ENCODE measurements around the gene ACO2.
A peak's percentile ranks its signal among the peaks of the same experiment; 100 is the strongest.

ACO2 gene

DNA sequence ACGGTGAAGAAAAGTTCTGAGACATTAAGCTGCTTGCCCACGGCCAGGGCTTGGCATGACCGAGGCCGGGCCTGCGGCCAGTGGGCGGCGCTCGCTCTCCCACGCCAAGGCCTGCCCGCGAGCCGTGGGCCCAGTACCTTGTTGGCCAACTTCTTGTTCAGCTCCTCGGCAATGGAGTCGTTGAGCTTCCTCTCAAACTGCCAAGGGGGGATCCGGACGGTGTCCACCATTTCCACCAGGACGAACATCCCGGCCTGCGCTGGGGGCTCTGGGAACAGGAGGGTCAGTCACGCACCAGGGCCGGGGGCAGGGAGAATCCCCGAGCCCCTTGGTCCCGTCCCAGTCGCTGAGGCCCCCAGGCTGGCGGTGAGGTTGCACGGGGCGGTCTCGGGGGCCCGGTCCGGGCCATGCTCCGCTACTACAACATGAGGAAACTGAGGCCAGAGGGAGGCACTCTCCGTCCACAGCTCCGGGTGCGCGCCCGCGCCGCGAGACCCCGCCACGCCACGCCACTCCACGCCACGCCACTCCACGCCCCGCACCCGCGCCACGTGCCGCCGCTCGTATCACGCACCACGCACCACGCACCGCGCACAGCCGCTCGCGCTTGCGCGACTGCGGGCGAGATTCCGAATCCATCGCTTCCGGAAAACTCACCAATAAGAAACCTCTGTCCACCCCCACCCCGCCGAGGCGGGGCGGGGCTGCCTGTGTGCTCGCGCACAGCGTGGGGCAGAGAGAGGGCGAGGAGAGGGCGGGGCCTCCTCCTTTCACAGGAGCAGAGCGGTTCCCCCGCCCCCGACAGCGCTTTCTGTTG is 75.1 kb downstream of the ACO2 start, which contains the start of gene POLR3H (continued):
- TF ChIP-seq, protein P1, sequence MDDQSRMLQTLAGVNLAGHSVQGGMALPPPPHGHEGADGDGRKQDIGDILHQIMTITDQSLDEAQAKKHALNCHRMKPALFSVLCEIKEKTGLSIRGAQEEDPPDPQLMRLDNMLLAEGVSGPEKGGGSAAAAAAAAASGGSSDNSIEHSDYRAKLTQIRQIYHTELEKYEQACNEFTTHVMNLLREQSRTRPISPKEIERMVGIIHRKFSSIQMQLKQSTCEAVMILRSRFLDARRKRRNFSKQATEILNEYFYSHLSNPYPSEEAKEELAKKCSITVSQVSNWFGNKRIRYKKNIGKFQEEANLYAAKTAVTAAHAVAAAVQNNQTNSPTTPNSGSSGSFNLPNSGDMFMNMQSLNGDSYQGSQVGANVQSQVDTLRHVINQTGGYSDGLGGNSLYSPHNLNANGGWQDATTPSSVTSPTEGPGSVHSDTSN (CRISPR knock-in tag; IDR thresholded peaks at IDR 0.05), result no peak
- TF ChIP-seq, protein P2, sequence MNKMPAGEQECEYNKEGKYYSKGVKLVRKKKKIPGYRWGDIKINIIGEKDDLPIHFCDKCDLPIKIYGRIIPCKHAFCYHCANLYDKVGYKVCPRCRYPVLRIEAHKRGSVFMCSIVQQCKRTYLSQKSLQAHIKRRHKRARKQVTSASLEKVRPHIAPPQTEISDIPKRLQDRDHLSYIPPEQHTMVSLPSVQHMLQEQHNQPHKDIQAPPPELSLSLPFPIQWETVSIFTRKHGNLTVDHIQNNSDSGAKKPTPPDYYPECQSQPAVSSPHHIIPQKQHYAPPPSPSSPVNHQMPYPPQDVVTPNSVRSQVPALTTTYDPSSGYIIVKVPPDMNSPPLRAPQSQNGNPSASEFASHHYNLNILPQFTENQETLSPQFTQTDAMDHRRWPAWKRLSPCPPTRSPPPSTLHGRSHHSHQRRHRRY (tag by site-specific recombination; IDR thresholded peaks at IDR 0.05), result no peak
- peak; percentile 60 for TF ChIP-seq ZNF76 (tag by site-specific recombination; IDR thresholded peaks at IDR 0.05; ENCODE audit: borderline replicate concordance, low read depth)
- TF ChIP-seq, protein P3, sequence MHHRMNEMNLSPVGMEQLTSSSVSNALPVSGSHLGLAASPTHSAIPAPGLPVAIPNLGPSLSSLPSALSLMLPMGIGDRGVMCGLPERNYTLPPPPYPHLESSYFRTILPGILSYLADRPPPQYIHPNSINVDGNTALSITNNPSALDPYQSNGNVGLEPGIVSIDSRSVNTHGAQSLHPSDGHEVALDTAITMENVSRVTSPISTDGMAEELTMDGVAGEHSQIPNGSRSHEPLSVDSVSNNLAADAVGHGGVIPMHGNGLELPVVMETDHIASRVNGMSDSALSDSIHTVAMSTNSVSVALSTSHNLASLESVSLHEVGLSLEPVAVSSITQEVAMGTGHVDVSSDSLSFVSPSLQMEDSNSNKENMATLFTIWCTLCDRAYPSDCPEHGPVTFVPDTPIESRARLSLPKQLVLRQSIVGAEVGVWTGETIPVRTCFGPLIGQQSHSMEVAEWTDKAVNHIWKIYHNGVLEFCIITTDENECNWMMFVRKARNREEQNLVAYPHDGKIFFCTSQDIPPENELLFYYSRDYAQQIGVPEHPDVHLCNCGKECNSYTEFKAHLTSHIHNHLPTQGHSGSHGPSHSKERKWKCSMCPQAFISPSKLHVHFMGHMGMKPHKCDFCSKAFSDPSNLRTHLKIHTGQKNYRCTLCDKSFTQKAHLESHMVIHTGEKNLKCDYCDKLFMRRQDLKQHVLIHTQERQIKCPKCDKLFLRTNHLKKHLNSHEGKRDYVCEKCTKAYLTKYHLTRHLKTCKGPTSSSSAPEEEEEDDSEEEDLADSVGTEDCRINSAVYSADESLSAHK (tag by site-specific recombination; IDR thresholded peaks at IDR 0.05), result no peak
- peak; percentile 95 for TF ChIP-seq SP2 (tag by site-specific recombination; IDR thresholded peaks at IDR 0.05)
- peak; percentile 76 for TF ChIP-seq ZNF335 (tag by site-specific recombination; conservative IDR thresholded peaks at IDR 0.05)
- peak; percentile 84; the same call in 1 of the 2 replicates for TF ChIP-seq ZNF785 (tag by site-specific recombination; IDR thresholded peaks at IDR 0.05)
- TF ChIP-seq, protein P4, sequence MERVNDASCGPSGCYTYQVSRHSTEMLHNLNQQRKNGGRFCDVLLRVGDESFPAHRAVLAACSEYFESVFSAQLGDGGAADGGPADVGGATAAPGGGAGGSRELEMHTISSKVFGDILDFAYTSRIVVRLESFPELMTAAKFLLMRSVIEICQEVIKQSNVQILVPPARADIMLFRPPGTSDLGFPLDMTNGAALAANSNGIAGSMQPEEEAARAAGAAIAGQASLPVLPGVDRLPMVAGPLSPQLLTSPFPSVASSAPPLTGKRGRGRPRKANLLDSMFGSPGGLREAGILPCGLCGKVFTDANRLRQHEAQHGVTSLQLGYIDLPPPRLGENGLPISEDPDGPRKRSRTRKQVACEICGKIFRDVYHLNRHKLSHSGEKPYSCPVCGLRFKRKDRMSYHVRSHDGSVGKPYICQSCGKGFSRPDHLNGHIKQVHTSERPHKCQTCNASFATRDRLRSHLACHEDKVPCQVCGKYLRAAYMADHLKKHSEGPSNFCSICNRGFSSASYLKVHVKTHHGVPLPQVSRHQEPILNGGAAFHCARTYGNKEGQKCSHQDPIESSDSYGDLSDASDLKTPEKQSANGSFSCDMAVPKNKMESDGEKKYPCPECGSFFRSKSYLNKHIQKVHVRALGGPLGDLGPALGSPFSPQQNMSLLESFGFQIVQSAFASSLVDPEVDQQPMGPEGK (tag by site-specific recombination; IDR thresholded peaks at IDR 0.05), result peak; percentile 87
- peak; percentile 31; the same call in 1 of the 2 replicates for TF ChIP-seq KLF16 (tag by site-specific recombination; IDR thresholded peaks at IDR 0.05)
- peak; percentile 80 for TF ChIP-seq KLF9 (tag by site-specific recombination; IDR thresholded peaks at IDR 0.05; ENCODE audit: low read depth)
- peak; percentile 89; the same call in 1 of the 2 replicates for TF ChIP-seq ZBTB1 (tag by site-specific recombination; IDR thresholded peaks at IDR 0.05)
- peak; percentile 88 for TF ChIP-seq CTCF (tag by site-specific recombination; IDR thresholded peaks at IDR 0.05)
- peak; percentile 63 for TF ChIP-seq ZSCAN30 (tag by site-specific recombination; IDR thresholded peaks at IDR 0.05)
- TF ChIP-seq ZNF692 (tag by site-specific recombination; IDR thresholded peaks at IDR 0.05), result peak; percentile 95
- TF ChIP-seq MZF1 (tag by site-specific recombination; IDR thresholded peaks at IDR 0.05; ENCODE audit: borderline replicate concordance), result 0 out of 2 replicates have a peak, but pooled peaks have one; percentile 42
- no peak for TF ChIP-seq ZNF670 (tag by site-specific recombination; IDR thresholded peaks at IDR 0.05; ENCODE audit: low read depth)
- 0 out of 2 replicates have a peak, but pooled peaks have one; percentile 58 for TF ChIP-seq ZSCAN16 (tag by site-specific recombination; IDR thresholded peaks at IDR 0.05)
- TF ChIP-seq ZNF214 (tag by site-specific recombination; IDR thresholded peaks at IDR 0.05; ENCODE audit: borderline replicate concordance), result no peak
- peak; percentile 76; the same call in 1 of the 2 replicates for TF ChIP-seq ZNF501 (tag by site-specific recombination; IDR thresholded peaks at IDR 0.05)
- no peak for TF ChIP-seq ZNF292 (tag by site-specific recombination; IDR thresholded peaks at IDR 0.05; ENCODE audit: borderline replicate concordance, low read depth)
- TF ChIP-seq ZNF549 (tag by site-specific recombination; IDR thresholded peaks at IDR 0.05), result no peak
- no peak for TF ChIP-seq ZNF623 (tag by site-specific recombination; IDR thresholded peaks at IDR 0.05)
- TF ChIP-seq ZBTB20 (tag by site-specific recombination; IDR thresholded peaks at IDR 0.05), result peak; percentile 23; the same call in 1 of the 2 replicates
- TF ChIP-seq HIC1 (tag by site-specific recombination; IDR thresholded peaks at IDR 0.05), result peak; percentile 79; the same call in 1 of the 2 replicates
- TF ChIP-seq YY1 (tag by site-specific recombination; IDR thresholded peaks at IDR 0.05), result peak; percentile 61; the same call in 1 of the 2 replicates
- peak; percentile 91 for TF ChIP-seq ZFHX2 (tag by site-specific recombination; conservative IDR thresholded peaks at IDR 0.05)
